ENCODE measurements around the gene OR8H1. TPM values are rescaled to one million over a fixed set of nuclear protein-coding genes. Genes with fewer than 3 reads are reported as not detected.

OR8H1 gene
- total RNA-seq, 2 experiments from 2014 or later, result not detected

DNA sequence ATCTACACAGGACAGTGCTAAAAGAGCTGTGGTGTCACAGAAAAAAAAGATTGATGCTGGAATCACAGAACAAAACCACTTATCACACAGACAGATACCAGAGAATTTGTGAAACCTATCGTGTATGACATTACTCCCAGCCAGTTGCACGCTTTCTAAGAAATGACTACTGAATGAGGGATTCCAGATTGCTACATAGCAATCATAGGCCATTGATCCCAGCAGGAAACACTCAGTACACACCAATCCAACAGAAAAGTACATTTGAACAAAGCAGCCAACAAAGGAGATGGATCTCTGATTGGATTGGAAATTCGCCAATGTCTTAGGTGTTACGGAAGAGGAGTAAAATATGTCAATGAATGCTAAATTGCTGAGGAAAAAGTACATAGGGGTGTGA lies 4.8 kb upstream of the OR8H1 start:
- no TSS peak for BruUV-seq (replicated peaks)
- Histone ChIP-seq H3K4me2 (ENCODE audit: low read length) (no peak overlapping the region), H3K36me3 (ENCODE audit: insufficient read depth, low read length) (no peaks in the 10 kb centered on the region), H3K4me3 (ENCODE audit: low read depth, low read length, poor library complexity, severe bottlenecking) (no peak overlapping the region), H3K79me2 (ENCODE audit: insufficient read depth, low read depth, low read length) (no peaks in the 10 kb centered on the region), H4K20me1 (ENCODE audit: insufficient read depth, low read length) (no peaks in the 10 kb centered on the region), H2AFZ (ENCODE audit: low read length) (no peak overlapping the region), H3K4me1 (ENCODE audit: insufficient read depth, low read length, poor library complexity, severe bottlenecking) (no peaks in the 10 kb centered on the region), H3K9me2 (ENCODE audit: insufficient read depth, low read length) (no peaks in the 10 kb centered on the region), H3K9me3 (ENCODE audit: low read length) (no peaks in the 10 kb centered on the region), H3K27ac (ENCODE audit: low read depth, low read length, poor library complexity, severe bottlenecking) (no peak overlapping the region)
- CTCF ChIA-PET (ENCODE audit: unreplicated experiment), result no interaction called here
- TF ChIP-seq EZH2phosphoT487 (IDR thresholded peaks at IDR 0.05; ENCODE audit: borderline replicate concordance, low read depth, low read length) (no peak), CTCF (conservative IDR thresholded peaks at IDR 0.05; ENCODE audit: low read length) (no peak)
- no peak for DNase-seq (ENCODE audit: low spot score)
- intact Hi-C loops (cut with micrococcal nuclease; ENCODE audit: unreplicated experiment), result no loop called here
- POLR2A ChIA-PET, result no interaction called here

GRCh38 chr11:56273854-56274253 lies 18.2 kb downstream of the OR8H1 start, which contains the start of gene OR5T1:
TSS of gene OR5T1 (plus strand) at chr11:56274154. CDS start at chr11:56275639, 1,485 bp downstream.
- Histone ChIP-seq H3K4me3 (ENCODE audit: low read depth, low read length, poor library complexity, severe bottlenecking) (no peak within 1 kb of the TSS), H3K9me3 (ENCODE audit: low read length) (no peaks in the 10 kb centered on the region), H3K27ac (ENCODE audit: low read depth, low read length, poor library complexity, severe bottlenecking) (no peak within 1 kb of the TSS), H3K79me2 (ENCODE audit: insufficient read depth, low read depth, low read length) (no peaks in the 10 kb centered on the region), H4K20me1 (ENCODE audit: insufficient read depth, low read length) (no peaks in the 10 kb centered on the region), H2AFZ (ENCODE audit: low read length) (no peak within 1 kb of the TSS), H3K4me2 (ENCODE audit: low read length) (no peak within 1 kb of the TSS), H3K36me3 (ENCODE audit: insufficient read depth, low read length) (no peaks in the 10 kb centered on the region), H3K4me1 (ENCODE audit: insufficient read depth, low read length, poor library complexity, severe bottlenecking) (no peaks in the 10 kb centered on the region), H3K9me2 (ENCODE audit: insufficient read depth, low read length) (no peaks in the 10 kb centered on the region)
- intact Hi-C loops (cut with micrococcal nuclease; ENCODE audit: unreplicated experiment), result no loop called here
- DNase-seq (ENCODE audit: low spot score), result no peak
- BruUV-seq (replicated peaks), result no TSS peak
- ChIA-PET POLR2A (no interaction called here), CTCF (ENCODE audit: unreplicated experiment) (no interaction called here)
- TF ChIP-seq CTCF (conservative IDR thresholded peaks at IDR 0.05; ENCODE audit: low read length) (no peak), EZH2phosphoT487 (IDR thresholded peaks at IDR 0.05; ENCODE audit: borderline replicate concordance, low read depth, low read length) (no peak)

DNA sequence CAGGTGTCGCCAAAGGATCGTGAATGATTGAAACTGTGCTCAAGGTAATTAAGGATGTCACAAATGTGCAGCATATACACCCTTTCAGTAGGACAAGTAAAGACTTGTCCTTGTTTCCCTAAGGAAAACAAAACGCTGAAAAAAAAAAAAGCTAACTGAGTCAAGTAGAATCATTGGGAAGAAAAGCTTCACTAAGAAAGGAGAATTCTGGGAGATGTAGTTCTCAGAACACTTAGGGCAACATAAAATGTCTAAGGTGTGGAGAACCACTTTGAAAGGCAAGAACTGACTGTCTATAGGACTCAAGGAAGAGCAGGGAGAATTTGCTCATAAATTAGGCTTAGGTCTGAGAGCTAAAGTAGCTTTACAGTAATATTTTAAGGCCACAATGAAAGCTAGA lies 21.0 kb downstream of the OR8H1 start:
- no peak overlapping the region for H2AFZ ChIP-seq (ENCODE audit: low read length)
- no peaks in the 10 kb centered on the region for H3K9me2 ChIP-seq (ENCODE audit: insufficient read depth, low read length)
- H3K9me3 ChIP-seq (ENCODE audit: low read length), result no peaks in the 10 kb centered on the region
- H3K27ac ChIP-seq (ENCODE audit: low read depth, low read length, poor library complexity, severe bottlenecking), result no peak overlapping the region
- H3K4me2 ChIP-seq (ENCODE audit: low read length), result no peak overlapping the region
- intact Hi-C loops (cut with micrococcal nuclease; ENCODE audit: unreplicated experiment), result no loop called here
- H3K36me3 ChIP-seq (ENCODE audit: insufficient read depth, low read length), result no peaks in the 10 kb centered on the region
- no peak overlapping the region for H3K4me3 ChIP-seq (ENCODE audit: low read depth, low read length, poor library complexity, severe bottlenecking)
- H3K4me1 ChIP-seq (ENCODE audit: insufficient read depth, low read length, poor library complexity, severe bottlenecking), result no peaks in the 10 kb centered on the region
- no peak for TF ChIP-seq EZH2phosphoT487 (IDR thresholded peaks at IDR 0.05; ENCODE audit: borderline replicate concordance, low read depth, low read length)
- TF ChIP-seq CTCF (conservative IDR thresholded peaks at IDR 0.05; ENCODE audit: low read length), result no peak
- DNase-seq (ENCODE audit: low spot score), result no peak
- ChIA-PET CTCF (ENCODE audit: unreplicated experiment) (no interaction called here), POLR2A (no interaction called here)
- H4K20me1 ChIP-seq (ENCODE audit: insufficient read depth, low read length), result no peaks in the 10 kb centered on the region
- H3K79me2 ChIP-seq (ENCODE audit: insufficient read depth, low read depth, low read length), result no peaks in the 10 kb centered on the region
- no TSS peak for BruUV-seq (replicated peaks)

Data from OCI-LY7 (cell line).